Lung (tissue), 12 donors: ENCODE results near the gene SLC25A36. TPM values are rescaled to one million over a fixed set of nuclear protein-coding genes. Genes with fewer than 3 reads are reported as not detected.
A peak's percentile ranks its signal among the peaks of the same experiment; 100 is the strongest.

Experiments
- ATAC-seq: fragments of 200-7000 bp; cut with Tn5 transposase; one replicate; pipeline ENCODE4 v1.9.1; 2020; ENCODE audit warnings: moderate number of reproducible peaks; ENCODE audit not compliant: insufficient read depth, low FRiP score
- DNase-seq, 3 donors: peaks; one replicate each; pipeline ENCODE4 v3.0.0-alpha.2; 2013 to 2017
- H3K27ac ChIP-seq, 2 donors: one replicate each; pipeline ENCODE4 v1.5.1; 2013; ENCODE audit warnings: mild to moderate bottlenecking in 2 of 2, moderate library complexity in 2 of 2, control low read depth in 1 of 2, inconsistent platforms in 1 of 2, low read depth in 1 of 2, low read length in 1 of 2
- H3K27me3 ChIP-seq, 3 donors: one replicate each; pipeline ENCODE4 v1.5.1; 2013; ENCODE audit warnings: low read length in 2 of 3; ENCODE audit not compliant: control insufficient read depth in 3 of 3, insufficient read depth in 3 of 3
- H3K36me3 ChIP-seq, 4 donors: one replicate each; pipeline ENCODE4 v1.5.1; 2013; ENCODE audit warnings: low read length in 4 of 4, mild to moderate bottlenecking in 1 of 4, moderate library complexity in 1 of 4; ENCODE audit not compliant: control insufficient read depth in 4 of 4, insufficient read depth in 4 of 4
- H3K4me1 ChIP-seq, 5 donors: one replicate each; pipeline ENCODE4 v1.5.1; 2013; ENCODE audit warnings: low read length in 5 of 5, mild to moderate bottlenecking in 2 of 5, moderate library complexity in 1 of 5; ENCODE audit not compliant: control insufficient read depth in 5 of 5, insufficient read depth in 5 of 5
- H3K4me3 ChIP-seq: one replicate; pipeline ENCODE4 v1.5.1; 2013; ENCODE audit warnings: mild to moderate bottlenecking, control low read depth, moderate library complexity
- H3K9ac ChIP-seq, 2 donors: one replicate each; pipeline ENCODE4 v1.5.1; 2013; ENCODE audit warnings: low read length in 2 of 2, control low read depth in 1 of 2; ENCODE audit not compliant: insufficient read depth in 1 of 2
- H3K9me3 ChIP-seq, 4 donors: one replicate each; pipeline ENCODE4 v1.5.1; 2013; ENCODE audit warnings: low read length in 3 of 4, mild to moderate bottlenecking in 1 of 4, moderate library complexity in 1 of 4; ENCODE audit not compliant: control insufficient read depth in 4 of 4, insufficient read depth in 3 of 4
- CTCF ChIP-seq: IDR thresholded peaks from 2 replicates; pipeline ENCODE4 v1.5.1; 2012; ENCODE audit warnings: mild to moderate bottlenecking; ENCODE audit errors: control extremely low read depth, extremely low read depth
- WGBS, 2 donors: extraction: QIAGEN DNeasy Blood & Tissue Kit; methylation state at CpG; one replicate each; pipeline ENCODE4 v1.1.7; 2013; 5-methylcytosine and 5-hydroxymethylcytosine counted together
- polyA plus RNA-seq, 2 donors: library from polyadenylated mRNA; stranded (reverse); fragments of 200-250 nt; gene quantifications; one replicate each; pipeline ENCODE4 v1.2.1, GENCODE V29; 2013
- total RNA-seq, 2 donors: library from RNA; depleted of rRNA in 1 of 2; stranded (reverse); fragments of >200 nt in 1 of 2; gene quantifications; one replicate each; pipeline ENCODE4 v1.2.1, GENCODE V29; 2014 to 2021
- donor health status: control.
- donor health status: control.
- donor health status: Bipolar disorder and iron deficiency.
- donor health status: healthy.
- donor health status: DM: yes; HTN: yes; CAD: no.

Gene SLC25A36
- total and polyA plus RNA-seq, 4 donors = 16.9 to 289 (median 55.2) TPM

- Histone ChIP-seq H3K36me3 (no peaks in the 10 kb centered on the region), H3K27ac (peak overlapping the region in 1 of 2 donors; percentile 79), H3K9me3 (peaks cover 0 to 3% (median 0%) of the 10 kb centered on the region in 4 donors), H3K4me1 (no peaks in the 10 kb centered on the region), H3K9ac (no peak overlapping the region), H3K4me3 (no peak overlapping the region), H3K27me3 (no peaks in the 10 kb centered on the region)
- TF ChIP-seq CTCF = no peak
- 78 to 82% methylated on average over 6 of the region's 6 CpGs for whole genome bisulfite sequencing, 2 donors
- no peak for DNase-seq
- no peak for ATAC-seq
Observed at GRCh38 chr3:140924097-140924873, 17.4 kb upstream of the SLC25A36 start.

- H3K9me3 ChIP-seq = peaks cover 0 to 3% (median 0%) of the 10 kb centered on the region in 4 donors
- no peaks in the 10 kb centered on the region for H3K27me3 ChIP-seq
- no peak overlapping the region for H3K4me3 ChIP-seq
- DNase-seq (peak in 2 of 3 donors; percentile 22 to 54), ATAC-seq (no peak)
- 33 to 58% methylated on average over 3 of the region's 3 CpGs for WGBS, 2 donors
- no peaks in the 10 kb centered on the region for H3K36me3 ChIP-seq
- H3K4me1 ChIP-seq = no peaks in the 10 kb centered on the region
- H3K9ac ChIP-seq = no peak overlapping the region
- H3K27ac ChIP-seq = no peak overlapping the region
- TF ChIP-seq CTCF = no peak
Observed at GRCh38 chr3:140927279-140928069, 14.2 kb upstream of the SLC25A36 start.

- 97 to 98% methylated on average over 1 of the region's 1 CpG for WGBS, 2 donors
- no peaks in the 10 kb centered on the region for H3K36me3 ChIP-seq
- no peaks in the 10 kb centered on the region for H3K9me3 ChIP-seq
- no peak for TF ChIP-seq CTCF
- H3K4me1 ChIP-seq = no peaks in the 10 kb centered on the region
- no peak overlapping the region for H3K27ac ChIP-seq
- no peaks in the 10 kb centered on the region for H3K27me3 ChIP-seq
- no peak overlapping the region for H3K4me3 ChIP-seq
- no peak overlapping the region for H3K9ac ChIP-seq
- DNase-seq (no peak), ATAC-seq (no peak)
Observed at GRCh38 chr3:140929446-140929845, 12.2 kb upstream of the SLC25A36 start.
